Fibroblast of villous mesenchyme (primary cell): Measurements from ENCODE around the gene NIPSNAP2. TPM values are rescaled to one million over a fixed set of nuclear protein-coding genes. Genes with fewer than 3 reads are reported as not detected.
"Not testable (repeated sequence)": the region's sequence is repeated elsewhere in the genome, so short reads cannot be mapped to it uniquely, and the experiment has no call there.

ENCODE experiments used
- DNase-seq: peaks from one replicate; pipeline ENCODE4 v3.0.0-alpha.2; 2010; ENCODE audit warnings: low read depth
- H3K4me3 ChIP-seq: 2 replicates; pipeline ENCODE4 v1.5.1; 2011; ENCODE audit warnings: low read depth, mild to moderate bottlenecking, low read length
- CTCF ChIP-seq: IDR thresholded peaks from 2 replicates; pipeline ENCODE4 v1.5.1; 2012; ENCODE audit warnings: low read depth, mild to moderate bottlenecking, low read length; ENCODE audit not compliant: insufficient read depth
- total RNA-seq: library from RNA; depleted of rRNA; stranded (reverse); fragments of >200 nt; gene quantifications from 2 replicates; pipeline ENCODE4 v1.2.3, GENCODE V29; 2012

NIPSNAP2 gene
- total RNA-seq, 1 donor = 39.7 TPM

- no peak overlapping the region for H3K4me3 ChIP-seq
- peak; percentile 87 for DNase-seq
- TF ChIP-seq CTCF = no peak
Measured at GRCh38 chr7:56007167-56007652, 42.8 kb downstream of the NIPSNAP2 start.

- DNase-seq = no peak
- no peak for TF ChIP-seq CTCF
- H3K4me3 ChIP-seq = no peak overlapping the region
Measured at GRCh38 chr7:56007891-56008290, 43.5 kb downstream of the NIPSNAP2 start.

GRCh38 chr7:56009695-56010094 lies 45.3 kb downstream of the NIPSNAP2 start:
- no peak for TF ChIP-seq CTCF
- no peak overlapping the region for H3K4me3 ChIP-seq
- no peak for DNase-seq

GRCh38 chr7:56017015-56017414 lies 52.6 kb downstream of the NIPSNAP2 start:
- H3K4me3 ChIP-seq, DNase-seq: not testable (repeated sequence)

GRCh38 chr7:56019501-56019900 lies 55.1 kb downstream of the NIPSNAP2 start:
- no peak for TF ChIP-seq CTCF
- H3K4me3 ChIP-seq = no peak overlapping the region
- DNase-seq = no peak

- H3K4me3 ChIP-seq = no peak overlapping the region
- TF ChIP-seq CTCF = no peak
- DNase-seq = no peak
Measured at GRCh38 chr7:56023500-56023899, 59.1 kb downstream of the NIPSNAP2 start.

- no peak for TF ChIP-seq CTCF
- H3K4me3 ChIP-seq = no peak overlapping the region
- no peak for DNase-seq
Measured at GRCh38 chr7:56026538-56026937, 62.2 kb downstream of the NIPSNAP2 start.
